ACC112 (cell line): ENCODE measurements around the gene SLC4A7.
"Not testable (repeated sequence)": the region's sequence is repeated elsewhere in the genome, so short reads cannot be mapped to it uniquely, and the experiment has no call there.

ENCODE experiments used
- H2AFZ ChIP-seq: fragments of 200-600 bp; sonication (generic); one replicate; pipeline ENCODE4 v1.6.0; 2017; ENCODE audit warnings: antibody characterized with exemption, low read length; ENCODE audit not compliant: unreplicated experiment
- H3K27ac ChIP-seq: fragments of 200-600 bp; sonication (generic); 2 replicates; pipeline ENCODE4 v1.5.1; 2014; ENCODE audit warnings: low read depth, mild to moderate bottlenecking, antibody characterized with exemption, low read length, moderate library complexity
- H3K27me3 ChIP-seq: fragments of 200-600 bp; sonication (generic); 2 replicates; pipeline ENCODE4 v1.6.1; 2014; ENCODE audit warnings: mild to moderate bottlenecking, antibody characterized with exemption, low read length, moderate library complexity, mixed read lengths; ENCODE audit not compliant: insufficient read depth
- H3K36me3 ChIP-seq: fragments of 200-600 bp; sonication (generic); 2 replicates; pipeline ENCODE4 v1.6.1; 2016; ENCODE audit warnings: mild to moderate bottlenecking, antibody characterized with exemption, low read length, moderate library complexity, mixed read lengths; ENCODE audit not compliant: insufficient read depth
- H3K4me1 ChIP-seq: fragments of 200-600 bp; sonication (generic); one replicate; pipeline ENCODE4 v1.6.1; 2016; ENCODE audit warnings: low read length, mixed read lengths; ENCODE audit not compliant: insufficient read depth, unreplicated experiment, control insufficient read depth
- H3K4me3 ChIP-seq: fragments of 200-600 bp; sonication (generic); 2 replicates; pipeline ENCODE4 v1.5.1; 2014; ENCODE audit warnings: mild to moderate bottlenecking, low read depth, low read length
- H3K79me2 ChIP-seq: fragments of 200-600 bp; sonication (generic); one replicate; pipeline ENCODE4 v1.6.0; 2016; ENCODE audit warnings: low read length; ENCODE audit not compliant: control insufficient read depth, unreplicated experiment, insufficient read depth

The SLC4A7 gene

GRCh38 chr3:27429909-27430308 lies 54.3 kb downstream of the SLC4A7 start:
- peaks cover 31% of the 10 kb centered on the region for H3K36me3 ChIP-seq
- H3K27me3 ChIP-seq: no peaks in the 10 kb centered on the region
- H2AFZ ChIP-seq: no peak overlapping the region
- H3K79me2 ChIP-seq: peaks cover 3% of the 10 kb centered on the region
- H3K27ac ChIP-seq: no peak overlapping the region
- no peak overlapping the region for H3K4me3 ChIP-seq
- peaks cover 30% of the 10 kb centered on the region for H3K4me1 ChIP-seq

DNA sequence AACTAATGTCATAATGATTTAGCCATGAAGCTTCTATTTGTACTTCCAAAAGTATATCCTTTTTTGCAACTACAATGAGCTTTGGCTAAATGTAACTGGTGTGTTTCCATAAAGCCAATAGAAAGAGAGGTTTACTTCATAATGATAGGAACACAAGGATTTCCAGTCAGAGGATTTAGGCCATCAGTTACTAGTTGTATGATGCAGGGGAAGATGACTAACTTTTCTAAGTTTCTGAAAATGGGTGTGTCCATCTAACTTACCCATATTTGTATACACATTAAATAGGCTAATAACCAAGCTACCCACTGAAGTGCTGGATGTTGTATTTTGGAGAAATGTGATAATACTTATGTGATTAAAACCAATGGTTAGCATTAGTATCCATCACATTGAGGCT lies 55.7 kb downstream of the SLC4A7 start:
- peaks cover 32% of the 10 kb centered on the region for H3K36me3 ChIP-seq
- H3K4me1 ChIP-seq: peaks cover 43% of the 10 kb centered on the region
- H3K79me2 ChIP-seq: peaks cover 3% of the 10 kb centered on the region
- no peak overlapping the region for H2AFZ ChIP-seq
- H3K4me3 ChIP-seq: no peak overlapping the region
- no peak overlapping the region for H3K27ac ChIP-seq
- H3K27me3 ChIP-seq: no peaks in the 10 kb centered on the region

- Histone ChIP-seq H3K36me3 (peaks cover 24% of the 10 kb centered on the region), H3K4me1 (peaks cover 40% of the 10 kb centered on the region), H3K79me2 (peaks cover 3% of the 10 kb centered on the region)
Measured at GRCh38 chr3:27426926-27427325, 57.3 kb downstream of the SLC4A7 start.

DNA sequence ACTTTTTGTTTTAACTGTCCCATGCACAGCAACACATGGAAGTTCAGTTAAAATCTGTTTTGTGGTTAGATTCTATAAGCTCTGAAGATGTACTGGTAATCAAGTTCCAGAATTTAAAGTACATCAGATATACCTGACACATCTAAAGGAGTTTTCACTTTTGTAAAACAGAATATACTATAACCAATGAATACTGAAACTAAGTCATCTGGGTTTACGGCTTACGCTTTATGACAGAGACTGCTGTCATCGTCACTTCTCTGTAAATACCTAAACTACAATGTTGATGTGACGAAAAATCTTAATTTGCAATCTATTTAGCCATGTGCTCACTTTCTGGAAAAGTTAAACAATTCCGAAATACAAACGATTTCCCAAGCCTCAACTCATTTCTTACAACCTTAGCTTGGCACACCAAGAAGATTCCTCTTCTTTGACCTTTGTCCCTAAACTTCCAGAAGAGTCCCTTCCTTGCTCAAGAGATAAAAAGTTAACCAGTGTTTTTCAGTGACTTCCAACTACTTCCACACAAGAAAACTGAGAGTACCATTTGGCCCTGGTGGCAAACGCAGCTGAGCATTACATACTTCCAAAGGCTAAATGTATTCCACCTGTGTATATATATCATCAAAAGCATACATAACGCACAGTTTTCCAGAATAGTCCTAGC lies 58.2 kb downstream of the SLC4A7 start:
- no peaks in the 10 kb centered on the region for H3K27me3 ChIP-seq
- peaks cover 3% of the 10 kb centered on the region for H3K79me2 ChIP-seq
- peaks cover 34% of the 10 kb centered on the region for H3K4me1 ChIP-seq
- no peak overlapping the region for H3K27ac ChIP-seq
- H2AFZ ChIP-seq: no peak overlapping the region
- peaks cover 31% of the 10 kb centered on the region for H3K36me3 ChIP-seq
- no peak overlapping the region for H3K4me3 ChIP-seq

More at GRCh38 chr3:27426926-27427325, 57.3 kb downstream of the SLC4A7 start:
- Histone ChIP-seq H3K4me3 (no peak overlapping the region), H2AFZ (no peak overlapping the region), H3K27ac (no peak overlapping the region), H3K27me3 (no peaks in the 10 kb centered on the region)

DNA sequence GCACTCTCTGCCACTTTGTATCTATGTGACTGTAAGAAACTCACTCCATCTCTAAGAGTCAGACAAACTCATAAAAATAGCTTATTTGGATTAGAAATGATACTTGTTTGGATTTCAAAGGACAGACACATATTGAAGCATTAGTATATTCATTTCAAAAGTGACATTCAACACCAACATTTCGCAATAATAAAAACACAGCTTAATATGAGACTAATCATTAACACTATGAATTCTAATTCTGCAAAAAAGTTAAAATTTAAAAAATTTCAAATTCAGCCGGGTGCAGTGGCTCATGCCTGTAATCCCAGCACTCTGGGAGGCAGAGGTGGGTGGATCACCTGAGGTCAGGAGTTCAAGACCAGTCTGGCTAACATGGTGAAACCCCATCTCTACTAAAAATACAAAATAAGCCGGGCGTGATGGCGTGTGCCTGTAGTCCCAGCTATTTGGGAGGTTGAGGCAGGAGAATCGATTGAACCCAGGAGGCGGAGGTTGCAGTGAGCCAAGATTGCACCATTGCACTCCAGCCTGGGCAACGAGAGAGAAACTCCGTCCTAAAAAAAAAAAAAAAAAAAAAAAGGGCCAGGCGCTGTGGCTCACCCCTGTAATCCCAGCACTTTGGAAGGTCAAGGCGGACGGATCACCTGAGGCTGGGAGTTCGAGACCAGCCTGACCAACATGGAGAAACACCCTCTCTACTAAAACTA lies 59.2 kb downstream of the SLC4A7 start:
- not testable (repeated sequence) for H3K27ac ChIP-seq, H3K79me2 ChIP-seq, H2AFZ ChIP-seq, H3K4me3 ChIP-seq, H3K27me3 ChIP-seq
- peaks cover 37% of the 10 kb centered on the region for H3K36me3 ChIP-seq
- H3K4me1 ChIP-seq: peaks cover 30% of the 10 kb centered on the region

- peaks cover 3% of the 10 kb centered on the region for H3K79me2 ChIP-seq
- no peaks in the 10 kb centered on the region for H3K27me3 ChIP-seq
- no peak overlapping the region for H3K4me3 ChIP-seq
- H2AFZ ChIP-seq: no peak overlapping the region
- peaks cover 29% of the 10 kb centered on the region for H3K4me1 ChIP-seq
- H3K27ac ChIP-seq: peak overlapping the region; percentile 30
- H3K36me3 ChIP-seq: peaks cover 35% of the 10 kb centered on the region
Measured at GRCh38 chr3:27423463-27423862, 60.7 kb downstream of the SLC4A7 start.

DNA sequence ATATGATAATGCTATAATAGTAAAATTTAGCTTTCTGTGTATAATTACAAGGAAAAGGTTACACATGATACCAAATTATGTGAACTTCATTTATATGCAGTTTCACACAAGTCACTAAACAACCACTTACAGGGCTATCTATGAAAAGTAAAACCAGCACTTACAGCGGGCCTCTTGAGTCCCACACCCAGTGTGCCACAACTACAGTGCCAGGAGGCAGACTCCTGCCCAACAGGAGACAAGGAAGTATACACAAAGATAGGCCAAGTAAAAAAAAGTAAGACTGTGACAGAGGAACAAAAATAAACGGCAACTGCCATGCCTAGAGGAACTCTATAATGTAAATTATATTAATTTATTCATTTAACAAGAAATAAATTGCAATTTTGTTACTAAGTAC lies 61.6 kb downstream of the SLC4A7 start:
- Histone ChIP-seq H2AFZ (no peak overlapping the region), H3K4me3 (no peak overlapping the region), H3K27me3 (no peaks in the 10 kb centered on the region), H3K27ac (no peak overlapping the region), H3K4me1 (peaks cover 24% of the 10 kb centered on the region), H3K36me3 (peaks cover 35% of the 10 kb centered on the region), H3K79me2 (peaks cover 2% of the 10 kb centered on the region)

GRCh38 chr3:27415202-27415601 lies 69.0 kb downstream of the SLC4A7 start:
- Histone ChIP-seq H3K36me3 (peaks cover 42% of the 10 kb centered on the region), H2AFZ (no peak overlapping the region), H3K4me1 (no peaks in the 10 kb centered on the region), H3K4me3 (no peak overlapping the region), H3K79me2 (no peaks in the 10 kb centered on the region), H3K27ac (no peak overlapping the region), H3K27me3 (no peaks in the 10 kb centered on the region)

GRCh38 chr3:27392950-27393679 lies 91.1 kb downstream of the SLC4A7 start:
- Histone ChIP-seq H3K4me1 (no peaks in the 10 kb centered on the region), H3K79me2 (no peaks in the 10 kb centered on the region), H3K27ac (no peak overlapping the region), H3K36me3 (peaks cover 56% of the 10 kb centered on the region), H3K27me3 (no peaks in the 10 kb centered on the region), H3K4me3 (no peak overlapping the region), H2AFZ (no peak overlapping the region)

GRCh38 chr3:27392414-27392813 lies 91.8 kb downstream of the SLC4A7 start:
- not testable (repeated sequence) for H3K4me1 ChIP-seq, H3K27me3 ChIP-seq
- peaks cover 55% of the 10 kb centered on the region for H3K36me3 ChIP-seq

More at GRCh38 chr3:27392414-27392813, 91.8 kb downstream of the SLC4A7 start:
- not testable (repeated sequence) for H3K79me2 ChIP-seq, H3K4me3 ChIP-seq, H3K27ac ChIP-seq, H2AFZ ChIP-seq
